Activated CD4-positive, alpha-beta memory T cell treated with anti-CD3 and anti-CD28 coated beads, Interleukin-2, amount 10 ng/mL, durations not matched to agents 7 days and 5 days (primary cell): ENCODE data around the gene OXT. TPM values are rescaled to one million over a fixed set of nuclear protein-coding genes. Genes with fewer than 3 reads are reported as not detected.
A peak's percentile ranks its signal among the peaks of the same experiment; 100 is the strongest.
"Not testable (repeated sequence)": the region's sequence is repeated elsewhere in the genome, so short reads cannot be mapped to it uniquely, and the experiment has no call there.

ENCODE experiments used
- CTCF ChIA-PET: fragments of 350-600 bp; sonication (Branson Sonifier 250); formaldehyde crosslinking; loops from one replicate; lab custom pipeline; 2021; ENCODE audit warnings: antibody characterized with exemption, inconsistent platforms; lab: Charles Lee
- POLR2A ChIA-PET: fragments of 350-600 bp; sonication (Branson Sonifier 250); formaldehyde crosslinking; loops from one replicate; lab custom pipeline; 2021; ENCODE audit warnings: antibody characterized with exemption; lab: Charles Lee
- DNase-seq: peaks from one replicate; pipeline ENCODE4 v3.0.0-alpha.2; 2020
- H3K27ac Mint-ChIP-seq: one replicate; pipeline ENCODE4 v1.8.0; 2021; ENCODE audit warnings: mild to moderate bottlenecking, mixed read lengths
- H3K27me3 Mint-ChIP-seq: one replicate; pipeline ENCODE4 v1.8.0; 2021; ENCODE audit warnings: mixed read lengths
- H3K36me3 Mint-ChIP-seq: one replicate; pipeline ENCODE4 v1.8.0; 2021; ENCODE audit warnings: low read depth, mixed read lengths
- H3K4me1 Mint-ChIP-seq: one replicate; pipeline ENCODE4 v1.8.0; 2021; ENCODE audit warnings: mixed read lengths
- H3K4me3 Mint-ChIP-seq: one replicate; pipeline ENCODE4 v1.8.0; 2021; ENCODE audit warnings: mild to moderate bottlenecking, mixed read lengths
- H3K9me3 Mint-ChIP-seq: one replicate; pipeline ENCODE4 v1.8.0; 2021; ENCODE audit warnings: mixed read lengths
- total RNA-seq, 2 experiments: library from RNA; stranded (reverse); gene quantifications; one replicate each; pipeline ENCODE4 v1.2.3, GENCODE V29; 2021

Gene OXT
- total RNA-seq, 2 experiments from 2014 or later, result not detected

GRCh38 chr20:3067139-3068014 is 4.0 kb upstream of the OXT start:
- DNase-seq, result no peak
- H3K4me1 Mint-ChIP-seq, result peaks cover 12% of the 10 kb centered on the region
- no peaks in the 10 kb centered on the region for H3K9me3 Mint-ChIP-seq
- H3K27me3 Mint-ChIP-seq, result peaks cover 6% of the 10 kb centered on the region
- H3K4me3 Mint-ChIP-seq, result no peak overlapping the region
- ChIA-PET POLR2A (no interaction called here), CTCF (interaction anchor here (1.3 to 2.5 kb wide), 2 partner anchors 10 to 14 kb away, joined by 7 to 11 read pairs; no protein-coding TSS in a partner anchor)
- H3K27ac Mint-ChIP-seq, result no peak overlapping the region
- H3K36me3 Mint-ChIP-seq, result no peaks in the 10 kb centered on the region

DNA sequence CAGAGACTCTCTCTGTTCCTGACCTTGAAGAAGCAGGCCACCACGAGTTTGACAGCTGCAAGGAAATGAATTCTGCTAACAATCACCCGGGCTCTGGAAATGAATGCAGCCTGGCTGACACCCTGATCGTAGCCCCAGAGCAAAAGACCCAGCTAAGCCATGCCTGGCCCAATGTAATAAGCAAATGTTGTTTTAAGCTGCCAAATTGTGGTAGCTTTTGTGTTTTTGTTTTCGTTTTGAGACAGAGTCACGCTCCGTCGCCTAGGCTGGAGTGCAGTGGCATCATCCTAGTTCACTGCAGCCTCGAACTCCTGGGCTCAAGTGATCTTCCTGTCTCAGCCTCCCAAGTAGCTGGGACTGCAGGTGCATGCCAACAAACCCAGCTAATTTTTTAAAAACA is 3.3 kb upstream of the OXT start:
- Mint-ChIP-seq H3K36me3 (no peaks in the 10 kb centered on the region), H3K27me3 (peaks cover 10% of the 10 kb centered on the region), H3K27ac (no peak overlapping the region), H3K4me1 (peaks cover 16% of the 10 kb centered on the region), H3K9me3 (no peaks in the 10 kb centered on the region), H3K4me3 (no peak overlapping the region)
- no peak for DNase-seq
- POLR2A ChIA-PET, result no interaction called here
- CTCF ChIA-PET, result interaction anchor here (1.3 to 2.5 kb wide), 2 partner anchors 10 to 15 kb away, joined by 7 to 11 read pairs; no protein-coding TSS in a partner anchor

DNA sequence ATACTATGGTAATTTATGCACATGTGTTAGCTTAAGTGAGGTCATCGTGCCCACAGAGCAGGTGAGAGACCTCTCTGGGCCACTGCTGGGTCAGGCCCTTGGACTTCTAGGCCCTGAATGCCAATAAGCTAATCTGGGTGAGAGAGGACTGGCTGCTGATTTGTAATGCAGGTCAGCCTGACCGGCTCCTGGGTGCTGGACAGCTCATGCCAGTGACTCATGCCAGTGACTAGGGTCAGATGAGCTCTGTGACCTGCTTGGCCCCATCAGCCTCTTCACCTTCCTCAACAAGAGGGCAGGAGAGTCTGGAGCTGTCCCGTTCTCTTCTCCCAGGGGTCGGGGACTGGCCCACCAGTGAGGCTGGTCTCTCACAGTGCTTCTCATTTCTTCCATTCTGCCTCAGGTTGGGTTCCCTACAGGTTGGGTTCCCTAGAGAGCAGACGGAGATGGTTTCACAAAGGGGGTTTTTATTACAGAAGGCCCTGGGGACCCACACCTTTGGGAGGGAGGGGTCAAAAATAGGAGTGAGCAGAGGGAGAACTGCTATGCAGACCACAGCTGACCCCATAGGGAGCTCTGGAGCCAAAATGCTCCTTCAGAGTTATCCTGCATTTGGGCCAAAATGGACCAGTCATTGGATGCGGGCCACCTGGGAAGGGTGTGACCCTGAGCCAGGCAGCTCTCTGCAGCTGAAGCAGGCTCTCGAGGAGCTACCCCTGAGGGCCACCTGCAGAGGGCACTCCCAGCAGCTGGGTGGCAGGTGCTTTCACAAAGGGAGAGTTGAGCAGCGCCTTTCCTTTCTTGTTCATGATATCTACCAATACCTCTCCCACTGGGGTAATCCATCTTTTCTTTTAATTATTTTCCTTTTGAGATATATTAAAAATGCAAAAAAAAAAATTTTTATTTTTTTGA is 2.2 kb upstream of the OXT start:
- Mint-ChIP-seq H3K27me3 (peaks cover 12% of the 10 kb centered on the region), H3K4me3 (no peak overlapping the region), H3K36me3 (no peaks in the 10 kb centered on the region), H3K9me3 (no peaks in the 10 kb centered on the region), H3K4me1 (peaks cover 18% of the 10 kb centered on the region), H3K27ac (no peak overlapping the region)
- peak; percentile 31 for DNase-seq
- POLR2A ChIA-PET, result interaction anchor here (1.0 to 1.5 kb wide), 3 partner anchors 9 to 196 kb away, joined by 3 to 4 read pairs (median 3); partner anchors contain the start of genes FASTKD5, PTPRA and UBOX5
- CTCF ChIA-PET, result interaction anchor here (0.8 to 2.5 kb wide), 8 partner anchors 8 to 49 kb away, joined by 3 to 11 read pairs (median 4); no protein-coding TSS in a partner anchor

- peaks cover 27% of the 10 kb centered on the region for H3K4me1 Mint-ChIP-seq
- peaks cover 14% of the 10 kb centered on the region for H3K27me3 Mint-ChIP-seq
- ChIA-PET CTCF (interaction anchor here (1.4 to 1.6 kb wide), 2 partner anchors 38 to 45 kb away, joined by 3 to 5 read pairs; no protein-coding TSS in a partner anchor), POLR2A (no interaction called here)
- H3K27ac Mint-ChIP-seq, result no peak overlapping the region
- H3K4me3 Mint-ChIP-seq, result peak overlapping the region; percentile 57
- H3K9me3 Mint-ChIP-seq, result no peaks in the 10 kb centered on the region
- no peak for DNase-seq
- no peaks in the 10 kb centered on the region for H3K36me3 Mint-ChIP-seq
Measured at GRCh38 chr20:3070725-3071124, 695 bp upstream of the OXT start.

- CTCF ChIA-PET, result interaction anchor here (1.4 kb wide), 1 partner anchor 45 kb away, joined by 5 read pairs; no protein-coding TSS in a partner anchor
- Mint-ChIP-seq H3K4me3 (peak overlapping the region; percentile 57), H3K9me3 (no peaks in the 10 kb centered on the region), H3K27me3 (peaks cover 15% of the 10 kb centered on the region), H3K36me3 (no peaks in the 10 kb centered on the region), H3K4me1 (peaks cover 28% of the 10 kb centered on the region), H3K27ac (no peak overlapping the region)
- DNase-seq, result no peak
- POLR2A ChIA-PET, result no interaction called here
Measured at GRCh38 chr20:3071266-3071609, 182 bp upstream of the OXT start.

DNA sequence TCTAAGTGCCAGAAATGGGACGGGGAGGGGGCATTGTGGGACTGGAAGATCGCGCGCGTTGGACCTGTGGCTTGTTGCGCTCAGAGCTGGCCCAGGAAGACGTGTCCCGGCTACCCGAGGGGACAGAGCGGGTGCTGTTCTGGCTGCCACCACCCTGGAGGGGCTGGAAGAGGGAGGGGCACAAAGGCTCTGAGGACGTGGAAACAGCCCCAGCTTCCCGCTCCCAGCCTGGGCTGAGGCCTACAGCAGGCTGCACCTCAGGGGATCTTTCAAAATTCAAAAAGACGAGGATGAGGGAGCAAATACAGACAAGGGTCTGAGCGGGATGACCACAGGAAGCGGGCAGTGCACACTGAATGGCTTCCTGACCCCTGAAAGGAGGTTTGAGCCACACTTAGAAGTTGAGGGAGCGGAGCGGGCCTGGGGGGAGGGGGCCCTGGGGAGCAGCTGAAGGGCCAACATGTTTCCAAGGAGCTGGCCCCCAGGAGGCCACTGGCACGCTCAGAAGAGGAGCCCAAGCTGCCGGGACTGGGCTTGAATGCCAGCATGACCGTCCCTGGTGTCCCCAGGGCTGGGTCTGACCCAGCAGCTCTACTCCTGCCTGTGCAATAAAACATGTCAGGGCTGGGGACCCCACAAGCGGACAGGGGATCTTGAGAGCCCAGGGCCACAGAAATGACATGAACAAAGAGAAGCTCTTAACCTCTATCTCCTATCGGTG is 1.3 kb downstream of the OXT start:
- no peak for DNase-seq
- peaks cover 37% of the 10 kb centered on the region for H3K4me1 Mint-ChIP-seq
- ChIA-PET CTCF (interaction anchor here (0.5 to 2.3 kb wide), 2 partner anchors 18 to 19 kb away, joined by 3 to 10 read pairs; no protein-coding TSS in a partner anchor), POLR2A (interaction anchor here (1.1 to 1.6 kb wide), 3 partner anchors 23 to 151 kb away, joined by 3 to 4 read pairs (median 3); no protein-coding TSS in a partner anchor)
- H3K36me3 Mint-ChIP-seq, result peaks cover 1% of the 10 kb centered on the region
- peaks cover 16% of the 10 kb centered on the region for H3K27me3 Mint-ChIP-seq
- peaks cover 1% of the 10 kb centered on the region for H3K9me3 Mint-ChIP-seq
- no peak overlapping the region for H3K27ac Mint-ChIP-seq
- peak overlapping the region; percentile 57 for H3K4me3 Mint-ChIP-seq

- not testable (repeated sequence) for H3K4me3 Mint-ChIP-seq, H3K36me3 Mint-ChIP-seq, H3K9me3 Mint-ChIP-seq, H3K27ac Mint-ChIP-seq, DNase-seq
- peaks cover 40% of the 10 kb centered on the region for H3K4me1 Mint-ChIP-seq
- H3K27me3 Mint-ChIP-seq, result peaks cover 19% of the 10 kb centered on the region
- ChIA-PET CTCF (interaction anchor here (2.3 kb wide), 1 partner anchor 20 kb away, joined by 10 read pairs; no protein-coding TSS in a partner anchor), POLR2A (interaction anchor here (0.7 to 1.6 kb wide), 3 partner anchors 28 to 151 kb away, joined by 3 to 4 read pairs (median 3); no protein-coding TSS in a partner anchor)
Measured at GRCh38 chr20:3073251-3073643, 1.8 kb downstream of the OXT start.

GRCh38 chr20:3074812-3075211 is 3.4 kb downstream of the OXT start:
- H3K36me3 Mint-ChIP-seq, result peaks cover 5% of the 10 kb centered on the region
- H3K27me3 Mint-ChIP-seq, result peaks cover 26% of the 10 kb centered on the region
- H3K27ac Mint-ChIP-seq, result no peak overlapping the region
- no peak for DNase-seq
- ChIA-PET CTCF (no interaction called here), POLR2A (no interaction called here)
- H3K4me1 Mint-ChIP-seq, result peaks cover 40% of the 10 kb centered on the region
- H3K9me3 Mint-ChIP-seq, result peaks cover 5% of the 10 kb centered on the region
- no peak overlapping the region for H3K4me3 Mint-ChIP-seq

GRCh38 chr20:3075315-3075714 is 3.9 kb downstream of the OXT start:
- H3K9me3 Mint-ChIP-seq, DNase-seq, H3K36me3 Mint-ChIP-seq, CTCF ChIA-PET, H3K4me3 Mint-ChIP-seq, POLR2A ChIA-PET, H3K27ac Mint-ChIP-seq: not testable (repeated sequence)
- Mint-ChIP-seq H3K4me1 (peaks cover 40% of the 10 kb centered on the region), H3K27me3 (peaks cover 31% of the 10 kb centered on the region)

DNA sequence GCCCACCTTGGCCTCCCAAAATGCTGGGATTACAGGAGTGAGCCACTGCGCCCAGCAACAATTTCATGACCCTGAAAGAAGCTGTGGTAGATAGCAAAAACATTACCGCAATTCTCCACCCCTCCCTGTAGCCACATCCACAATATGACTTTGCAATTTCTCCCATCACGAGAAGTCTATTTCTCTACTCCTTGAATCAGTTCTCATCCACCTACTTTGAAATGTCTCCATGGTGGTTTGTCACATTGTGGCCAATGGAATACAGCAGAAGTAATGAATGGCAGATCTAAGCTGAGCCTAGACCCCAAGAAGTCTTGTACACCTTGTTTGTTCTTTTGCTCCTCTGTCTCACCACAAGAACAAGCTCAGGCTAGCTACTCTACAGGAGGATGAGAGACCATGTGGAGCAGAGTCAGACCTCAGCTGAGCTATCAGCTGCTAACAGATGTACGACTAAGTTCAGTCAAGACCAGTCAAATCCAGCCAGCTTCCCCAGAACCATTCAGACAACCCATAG is 6.3 kb downstream of the OXT start:
- peak overlapping the region; percentile 64 for H3K27ac Mint-ChIP-seq
- H3K4me1 Mint-ChIP-seq, result peaks cover 34% of the 10 kb centered on the region
- H3K36me3 Mint-ChIP-seq, result peaks cover 5% of the 10 kb centered on the region
- peak; percentile 33 for DNase-seq
- ChIA-PET POLR2A (interaction anchor here (0.6 to 1.2 kb wide), 7 partner anchors 8 to 226 kb away, joined by 3 to 7 read pairs (median 3); partner anchors contain the start of genes FASTKD5 and UBOX5), CTCF (interaction anchor here (0.8 to 1.6 kb wide), 10 partner anchors 8 to 80 kb away, joined by 3 to 17 read pairs (median 5); no protein-coding TSS in a partner anchor)
- peaks cover 42% of the 10 kb centered on the region for H3K27me3 Mint-ChIP-seq
- no peak overlapping the region for H3K4me3 Mint-ChIP-seq
- H3K9me3 Mint-ChIP-seq, result peaks cover 5% of the 10 kb centered on the region

DNA sequence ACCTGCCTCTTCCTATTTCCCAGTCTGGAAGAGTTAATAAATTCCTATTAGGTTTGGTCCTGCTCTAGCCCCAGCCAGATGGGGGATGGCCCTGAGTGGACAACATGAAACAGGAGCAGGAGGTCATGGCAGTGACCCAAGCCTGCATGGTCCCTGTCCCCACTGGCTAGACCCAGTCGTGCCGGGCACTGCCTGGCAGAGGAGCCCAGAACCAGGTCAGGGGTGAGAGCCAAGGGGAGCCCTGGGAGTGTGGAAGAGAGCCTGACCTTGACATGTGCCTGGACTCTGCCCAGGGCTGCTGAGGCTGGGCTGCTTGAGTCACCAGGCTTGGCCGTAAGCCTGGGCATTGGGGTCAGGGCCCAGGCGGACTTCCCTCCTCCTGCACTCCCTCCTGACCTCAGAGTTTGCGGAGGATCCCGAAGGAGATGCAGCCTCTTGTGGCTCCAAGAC is 9.5 kb downstream of the OXT start:
- Mint-ChIP-seq H3K9me3 (peaks cover 5% of the 10 kb centered on the region), H3K36me3 (peaks cover 5% of the 10 kb centered on the region), H3K27ac (no peak overlapping the region), H3K4me1 (peaks cover 23% of the 10 kb centered on the region), H3K4me3 (no peak overlapping the region), H3K27me3 (peaks cover 57% of the 10 kb centered on the region)
- ChIA-PET CTCF (no interaction called here), POLR2A (no interaction called here)
- no peak for DNase-seq
